Measurements from ENCODE around the gene CTNNA2. TPM values are rescaled to one million over a fixed set of nuclear protein-coding genes. Genes with fewer than 3 reads are reported as not detected.

The CTNNA2 gene
- total RNA-seq, 1 donor from 2014 or later: not detected

- no peak overlapping the region for H3K4me3 ChIP-seq
- no peak for DNase-seq
These were observed 459.0 kb downstream of the CTNNA2 start for GRCh38 chr2:79971807-79972206.

GRCh38 chr2:79972661-79973060 is 459.8 kb downstream of the CTNNA2 start:
- intact Hi-C loops (cut with DNase I): no loop called here

More at GRCh38 chr2:79971807-79972206, 459.0 kb downstream of the CTNNA2 start:
- no peaks in the 10 kb centered on the region for H3K27me3 ChIP-seq
- no peak for ATAC-seq
- no peaks in the 10 kb centered on the region for H3K4me1 ChIP-seq
- H3K36me3 ChIP-seq: no peaks in the 10 kb centered on the region
- no peak for TF ChIP-seq CTCF (IDR thresholded peaks at IDR 0.05)
- H3K9me3 ChIP-seq: no peaks in the 10 kb centered on the region
- intact Hi-C loops (cut with DNase I): no loop called here
- no peak overlapping the region for H3K27ac ChIP-seq

GRCh38 chr2:79975791-79976565 is 463.1 kb downstream of the CTNNA2 start:
- DNase-seq (no peak), ATAC-seq (no peak)
- no peak for TF ChIP-seq CTCF (IDR thresholded peaks at IDR 0.05)
- no peaks in the 10 kb centered on the region for H3K36me3 ChIP-seq
- intact Hi-C loops (cut with DNase I): no loop called here
- H3K27ac ChIP-seq: no peak overlapping the region
- H3K27me3 ChIP-seq: no peaks in the 10 kb centered on the region
- H3K9me3 ChIP-seq: no peaks in the 10 kb centered on the region
- no peak overlapping the region for H3K4me3 ChIP-seq
- H3K4me1 ChIP-seq: no peaks in the 10 kb centered on the region

More at GRCh38 chr2:79972661-79973060, 459.8 kb downstream of the CTNNA2 start:
- H3K9me3 ChIP-seq: no peaks in the 10 kb centered on the region
- no peak for TF ChIP-seq CTCF (IDR thresholded peaks at IDR 0.05)
- H3K27me3 ChIP-seq: no peaks in the 10 kb centered on the region
- no peak overlapping the region for H3K27ac ChIP-seq
- no peak overlapping the region for H3K4me3 ChIP-seq
- no peaks in the 10 kb centered on the region for H3K36me3 ChIP-seq
- no peaks in the 10 kb centered on the region for H3K4me1 ChIP-seq
- no peak for DNase-seq
- no peak for ATAC-seq

GRCh38 chr2:79977792-79978191 is 464.9 kb downstream of the CTNNA2 start:
- no peaks in the 10 kb centered on the region for H3K9me3 ChIP-seq
- DNase-seq: no peak
- no peak for TF ChIP-seq CTCF (IDR thresholded peaks at IDR 0.05)
- no peaks in the 10 kb centered on the region for H3K36me3 ChIP-seq
- H3K4me3 ChIP-seq: no peak overlapping the region
- H3K27me3 ChIP-seq: no peaks in the 10 kb centered on the region
- ATAC-seq: no peak
- no peaks in the 10 kb centered on the region for H3K4me1 ChIP-seq
- no peak overlapping the region for H3K27ac ChIP-seq
- intact Hi-C loops (cut with DNase I): no loop called here

GRCh38 chr2:79980116-79980515 is 467.3 kb downstream of the CTNNA2 start:
- DNase-seq (no peak), ATAC-seq (no peak)
- no peaks in the 10 kb centered on the region for H3K9me3 ChIP-seq
- no peak for TF ChIP-seq CTCF (IDR thresholded peaks at IDR 0.05)
- intact Hi-C loops (cut with DNase I): no loop called here
- no peak overlapping the region for H3K27ac ChIP-seq
- no peaks in the 10 kb centered on the region for H3K36me3 ChIP-seq
- H3K4me3 ChIP-seq: no peak overlapping the region
- H3K27me3 ChIP-seq: no peaks in the 10 kb centered on the region
- H3K4me1 ChIP-seq: no peaks in the 10 kb centered on the region

All from upper lobe of right lung (tissue), 1 donor.